HEK293 (cell line): ENCODE results near the gene ZNF426.

Source experiments
- CTCF ChIP-seq: fragments of 450-650 bp; formaldehyde crosslinking; IDR thresholded peaks from 2 replicates; pipeline ENCODE4 v1.5.1; 2016; ENCODE audit warnings: missing biosample characterization, missing genetic modification characterization
- REST ChIP-seq: fragments of 450-650 bp; formaldehyde crosslinking; IDR thresholded peaks from 2 replicates; pipeline ENCODE4 v1.5.1; 2016; ENCODE audit warnings: missing biosample characterization, missing genetic modification characterization
- SALL2 ChIP-seq: fragments of 450-650 bp; formaldehyde crosslinking; IDR thresholded peaks from 2 replicates; pipeline ENCODE4 v1.5.0; 2017; ENCODE audit warnings: missing biosample characterization, mild to moderate bottlenecking, missing genetic modification characterization, borderline replicate concordance

GRCh38 chr19:9494096-9494495 is 44.3 kb downstream of the ZNF426 start:
- TF ChIP-seq REST (tag by site-specific recombination) = no peak
- no peak for TF ChIP-seq CTCF (tag by site-specific recombination)
- no peak for TF ChIP-seq SALL2 (tag by site-specific recombination)
